MCF 10A (cell line): ENCODE data around the gene DCST2. TPM values are rescaled to one million over a fixed set of nuclear protein-coding genes. Genes with fewer than 3 reads are reported as not detected.

Experiments used
- BruUV-seq: library from RNA; stranded (reverse); fragments of 400-500 nt; replicated peaks from 2 replicates; lab custom pipeline; 2021; lab: Mats Ljungman, UMichigan
- CTCF ChIA-PET: fragments of 300-600 bp; sonication (Branson Sonifier 250); formaldehyde crosslinking; extraction: SDS; loops from one replicate; lab custom pipeline; 2021; ENCODE audit warnings: antibody characterized with exemption, inconsistent platforms; lab: Yijun Ruan, JAX
- POLR2A ChIA-PET: fragments of 300-600, 350-650 bp; sonication (Branson Sonifier 250); formaldehyde crosslinking; extraction: SDS; loops from one replicate; lab custom pipeline; 2020; ENCODE audit warnings: antibody characterized with exemption, inconsistent platforms; lab: Yijun Ruan, JAX
- DNase-seq: peaks from one replicate; pipeline ENCODE4 v3.0.0-alpha.2; 2018; ENCODE audit not compliant: unreplicated experiment
- H3K27ac Mint-ChIP-seq: one replicate; pipeline ENCODE4 v1.8.0; 2022; ENCODE audit warnings: mild to moderate bottlenecking, low read depth, mixed read lengths; ENCODE audit not compliant: unreplicated experiment
- H3K27me3 Mint-ChIP-seq: one replicate; pipeline ENCODE4 v1.8.0; 2022; ENCODE audit warnings: mixed read lengths; ENCODE audit not compliant: insufficient read depth, unreplicated experiment
- H3K36me3 Mint-ChIP-seq: one replicate; pipeline ENCODE4 v1.8.0; 2022; ENCODE audit warnings: mild to moderate bottlenecking, moderate library complexity, mixed read lengths; ENCODE audit not compliant: insufficient read depth, unreplicated experiment
- H3K4me1 Mint-ChIP-seq: one replicate; pipeline ENCODE4 v1.8.0; 2022; ENCODE audit warnings: mixed read lengths; ENCODE audit not compliant: insufficient read depth, unreplicated experiment
- H3K4me3 Mint-ChIP-seq: one replicate; pipeline ENCODE4 v1.8.0; 2022; ENCODE audit warnings: mild to moderate bottlenecking, moderate library complexity, mixed read lengths; ENCODE audit not compliant: unreplicated experiment
- H3K9me3 Mint-ChIP-seq: one replicate; pipeline ENCODE4 v1.8.0; 2022; ENCODE audit warnings: mixed read lengths; ENCODE audit not compliant: unreplicated experiment
- CTCF ChIP-seq: fragments of 200-600 bp; IDR thresholded peaks from one replicate; pipeline ENCODE4 v1.8.0; 2022; ENCODE audit warnings: antibody characterized with exemption, mild to moderate bottlenecking; ENCODE audit not compliant: unreplicated experiment
- intact Hi-C: fragments of 100-400 bp; cut with micrococcal nuclease; formaldehyde crosslinking; loops from 2 replicates; pipeline ENCODE4 v1.14.1; 2022
- total RNA-seq: library from RNA; stranded (reverse); gene quantifications from 2 replicates; pipeline ENCODE4 v1.2.3, GENCODE V29; 2022

Gene DCST2
- total RNA-seq, 1 experiment from 2014 or later = 0.91 TPM

GRCh38 chr1:155017041-155017945 is 16.3 kb downstream of the DCST2 start:
- no peaks in the 10 kb centered on the region for H3K9me3 Mint-ChIP-seq
- H3K36me3 Mint-ChIP-seq = peaks cover 91% of the 10 kb centered on the region
- peak; percentile 100 for TF ChIP-seq CTCF
- peak; percentile 99 for DNase-seq
- TSS peak; percentile 60 for BruUV-seq
- peak overlapping the region; percentile 62 for H3K4me3 Mint-ChIP-seq
- peak overlapping the region; percentile 80 for H3K27ac Mint-ChIP-seq
- H3K27me3 Mint-ChIP-seq = no peaks in the 10 kb centered on the region
- H3K4me1 Mint-ChIP-seq = peaks cover 78% of the 10 kb centered on the region
- CTCF ChIA-PET = interaction anchor here (0.6 to 14.4 kb wide), 32 partner anchors 9 to 465 kb away, joined by 3 to 390 read pairs (median 4); partner anchors contain the start of genes ADAM15, DCST1, DCST2 and KRTCAP2
- POLR2A ChIA-PET = interaction anchor here (0.6 to 14.0 kb wide), 25 partner anchors 11 to 914 kb away, joined by 3 to 312 read pairs (median 6); partner anchors contain the start of genes ADAM15, CKS1B, DCST1 and DCST2
- intact Hi-C loops = loop anchor here (1.0 to 2.0 kb wide), 4 partner anchors 13 to 46 kb away; partner anchors contain the start of gene FLAD1

GRCh38 chr1:155016231-155016831 is 17.2 kb downstream of the DCST2 start:
- peak overlapping the region; percentile 80 for H3K27ac Mint-ChIP-seq
- CTCF ChIA-PET = interaction anchor here (0.7 to 14.4 kb wide), 17 partner anchors 9 to 156 kb away, joined by 3 to 390 read pairs (median 7); partner anchors contain the start of genes ADAM15, KRTCAP2, PMVK and PYGO2
- POLR2A ChIA-PET = interaction anchor here (0.6 to 14.0 kb wide), 21 partner anchors 12 to 915 kb away, joined by 3 to 312 read pairs (median 11); partner anchors contain the start of genes ADAM15, CKS1B, DCST1 and DCST2
- DNase-seq = no peak
- peaks cover 88% of the 10 kb centered on the region for H3K36me3 Mint-ChIP-seq
- no TSS peak for BruUV-seq
- no peaks in the 10 kb centered on the region for H3K9me3 Mint-ChIP-seq
- peaks cover 77% of the 10 kb centered on the region for H3K4me1 Mint-ChIP-seq
- TF ChIP-seq CTCF = no peak
- H3K4me3 Mint-ChIP-seq = peak overlapping the region; percentile 62
- no peaks in the 10 kb centered on the region for H3K27me3 Mint-ChIP-seq
- intact Hi-C loops = loop anchor here (2.0 kb wide), 1 partner anchor 22 kb away; no protein-coding TSS in a partner anchor

GRCh38 chr1:155015527-155016230 is 17.9 kb downstream of the DCST2 start:
- Mint-ChIP-seq H3K4me1 (peaks cover 75% of the 10 kb centered on the region), H3K27me3 (no peaks in the 10 kb centered on the region), H3K4me3 (no peak overlapping the region), H3K36me3 (peaks cover 88% of the 10 kb centered on the region), H3K9me3 (no peaks in the 10 kb centered on the region), H3K27ac (peak overlapping the region; percentile 80)
- POLR2A ChIA-PET = interaction anchor here (0.6 to 14.0 kb wide), 14 partner anchors 7 to 209 kb away, joined by 3 to 312 read pairs (median 12); partner anchors contain the start of genes ADAM15, CKS1B, DCST1 and DCST2
- no peak for DNase-seq
- CTCF ChIA-PET = interaction anchor here (0.5 to 14.4 kb wide), 14 partner anchors 8 to 152 kb away, joined by 3 to 390 read pairs (median 5); partner anchors contain the start of genes ADAM15, PMVK, PYGO2 and SHC1
- TF ChIP-seq CTCF = no peak
- BruUV-seq = no TSS peak
- intact Hi-C loops = loop anchor here (2.0 kb wide), 1 partner anchor 23 kb away; no protein-coding TSS in a partner anchor
